Colonic mucosa (tissue), 4 donors: ENCODE results near the gene USP20. TPM values are rescaled to one million over a fixed set of nuclear protein-coding genes. Genes with fewer than 3 reads are reported as not detected.
A peak's percentile ranks its signal among the peaks of the same experiment; 100 is the strongest.

Source experiments
- DNase-seq: peaks from one replicate; pipeline ENCODE4 v3.0.0-alpha.2; 2020
- H3K27ac ChIP-seq: fragments of 200-600 bp; one replicate; pipeline ENCODE4 v1.8.0; 2021
- H3K27me3 ChIP-seq: fragments of 200-600 bp; one replicate; pipeline ENCODE4 v1.8.0; 2021
- H3K36me3 ChIP-seq: fragments of 200-600 bp; one replicate; pipeline ENCODE4 v1.8.0; 2021
- H3K4me1 ChIP-seq: fragments of 200-600 bp; one replicate; pipeline ENCODE4 v1.8.0; 2021; ENCODE audit warnings: mild to moderate bottlenecking
- H3K4me3 ChIP-seq: fragments of 200-600 bp; one replicate; pipeline ENCODE4 v1.8.0; 2021
- H3K9ac ChIP-seq, 2 donors: one replicate each; pipeline ENCODE4 v1.7.0; 2013; ENCODE audit warnings: control low read depth in 2 of 2, low read depth in 2 of 2, low read length in 2 of 2
- H3K9me3 ChIP-seq: fragments of 200-600 bp; one replicate; pipeline ENCODE4 v1.8.0; 2021
- CTCF ChIP-seq: fragments of 200-600 bp; IDR thresholded peaks from one replicate; pipeline ENCODE4 v1.8.0; 2022; ENCODE audit warnings: antibody characterized with exemption, mild to moderate bottlenecking
- intact Hi-C: fragments of 100-400 bp; cut with DNase I; formaldehyde crosslinking; loops from one replicate; pipeline ENCODE4 v1.14.1; 2022
- total RNA-seq, 2 donors: library from RNA; stranded (reverse); fragmentation: NEBNext Ultra II Directional in 1 of 2; extraction: Animal tissue kit (Norgen Biotek cat#: 25700) in 1 of 2; gene quantifications; one replicate each; pipeline ENCODE4 v1.2.1, GENCODE V29; 2021
- donor health status: healthy.
- donor health status: DM: no; HTN: no; CAD: no.
- donor health status: DM: no; HTN: no; CAD: no.

The USP20 gene
- total RNA-seq, 2 donors from 2014 or later, result 14.7 to 20.0 TPM

- Histone ChIP-seq H3K4me3 (no peak overlapping the region), H3K27ac (no peak overlapping the region), H3K9ac (no peak overlapping the region), H3K4me1 (peaks cover 10% of the 10 kb centered on the region), H3K27me3 (no peaks in the 10 kb centered on the region), H3K9me3 (no peaks in the 10 kb centered on the region), H3K36me3 (no peaks in the 10 kb centered on the region)
- no peak for DNase-seq
- TF ChIP-seq CTCF, result no peak
- intact Hi-C loops, result no loop called here
These were observed 33.8 kb upstream of the USP20 start for GRCh38 chr9:129801504-129801903.

- peak within 1 kb of the TSS; percentile 86 for H3K27ac ChIP-seq
These were observed 32.2 kb upstream of the USP20 start, which contains the start of gene TOR1B for GRCh38 chr9:129802833-129803675. TOR1B (plus strand) TSS chr9:129803184; CDS start chr9:129803213, 29 bp downstream.

GRCh38 chr9:129803676-129804060 is 31.6 kb upstream of the USP20 start:
- peak overlapping the region; percentile 82 for H3K4me3 ChIP-seq
- no peaks in the 10 kb centered on the region for H3K9me3 ChIP-seq
- no peak for TF ChIP-seq CTCF
- H3K9ac ChIP-seq, result peak overlapping the region; percentile 72 to 75
- H3K4me1 ChIP-seq, result peaks cover 10% of the 10 kb centered on the region
- no peaks in the 10 kb centered on the region for H3K36me3 ChIP-seq
- H3K27me3 ChIP-seq, result no peaks in the 10 kb centered on the region
- H3K27ac ChIP-seq, result peak overlapping the region; percentile 86
- DNase-seq, result peak; percentile 53
- intact Hi-C loops, result no loop called here

More at GRCh38 chr9:129802833-129803675, 32.2 kb upstream of the USP20 start, which contains the start of gene TOR1B:
- H3K9me3 ChIP-seq, result no peaks in the 10 kb centered on the region
- H3K4me1 ChIP-seq, result peaks cover 10% of the 10 kb centered on the region
- H3K27me3 ChIP-seq, result no peaks in the 10 kb centered on the region
- DNase-seq, result peak; percentile 98
- H3K4me3 ChIP-seq, result peak within 1 kb of the TSS; percentile 82
- no peak for TF ChIP-seq CTCF
- intact Hi-C loops, result no loop called here
- peak within 1 kb of the TSS; percentile 72 to 75 for H3K9ac ChIP-seq
- no peaks in the 10 kb centered on the region for H3K36me3 ChIP-seq

- Histone ChIP-seq H3K27me3 (no peaks in the 10 kb centered on the region), H3K4me3 (no peak overlapping the region), H3K36me3 (no peaks in the 10 kb centered on the region), H3K27ac (peak overlapping the region; percentile 54), H3K9ac (peak overlapping the region in 1 of 2 donors; percentile 81), H3K9me3 (no peaks in the 10 kb centered on the region), H3K4me1 (peaks cover 17% of the 10 kb centered on the region)
- TF ChIP-seq CTCF, result no peak
- no peak for DNase-seq
- intact Hi-C loops, result no loop called here
These were observed 29.2 kb upstream of the USP20 start for GRCh38 chr9:129806061-129806460.

GRCh38 chr9:129809346-129809745 is 25.9 kb upstream of the USP20 start:
- H3K27me3 ChIP-seq, result no peaks in the 10 kb centered on the region
- no peak overlapping the region for H3K9ac ChIP-seq
- no peak overlapping the region for H3K4me3 ChIP-seq
- DNase-seq, result no peak
- H3K4me1 ChIP-seq, result peaks cover 17% of the 10 kb centered on the region
- TF ChIP-seq CTCF, result no peak
- intact Hi-C loops, result no loop called here
- no peaks in the 10 kb centered on the region for H3K9me3 ChIP-seq
- no peak overlapping the region for H3K27ac ChIP-seq
- H3K36me3 ChIP-seq, result no peaks in the 10 kb centered on the region
